ENCODE results near the gene PPP1R9A. TPM values are rescaled to one million over a fixed set of nuclear protein-coding genes. Genes with fewer than 3 reads are reported as not detected.

The PPP1R9A gene
- total RNA-seq, 4 donors from 2014 or later: 0.51 to 2.7 (median 1.4) TPM

GRCh38 chr7:95199779-95200558 is 292.6 kb downstream of the PPP1R9A start:
- TF ChIP-seq POLR2A (IDR thresholded peaks at IDR 0.05): no peak
- no peak for TF ChIP-seq CTCF (IDR thresholded peaks at IDR 0.05)
- intact Hi-C loops (cut with DNase I; ENCODE audit: low total_unique reads): no loop called here
- no peak for DNase-seq (ENCODE audit: low spot score in 2 of 2)
- no peak overlapping the region for H3K4me3 ChIP-seq (ENCODE audit: low read depth, poor library complexity, severe bottlenecking)
- 60 to 64% methylated on average over 3 of the region's 3 CpGs for WGBS, 2 donors

- DNase-seq (ENCODE audit: low spot score in 2 of 2): no peak
- no peak overlapping the region for H3K4me3 ChIP-seq (ENCODE audit: low read depth, poor library complexity, severe bottlenecking)
- TF ChIP-seq POLR2A (IDR thresholded peaks at IDR 0.05): no peak
- TF ChIP-seq CTCF (IDR thresholded peaks at IDR 0.05): no peak
- intact Hi-C loops (cut with DNase I; ENCODE audit: low total_unique reads): no loop called here
- 84 to 87% methylated on average over 1 of the region's 1 CpG for WGBS, 2 donors
Observed at GRCh38 chr7:95200741-95201140, 293.3 kb downstream of the PPP1R9A start.

GRCh38 chr7:95201727-95202126 is 294.3 kb downstream of the PPP1R9A start:
- TF ChIP-seq POLR2A (IDR thresholded peaks at IDR 0.05) (no peak), CTCF (IDR thresholded peaks at IDR 0.05) (no peak)
- DNase-seq (ENCODE audit: low spot score in 2 of 2): no peak
- H3K4me3 ChIP-seq (ENCODE audit: low read depth, poor library complexity, severe bottlenecking): no peak overlapping the region
- intact Hi-C loops (cut with DNase I; ENCODE audit: low total_unique reads): no loop called here

GRCh38 chr7:95204618-95205017 is 297.2 kb downstream of the PPP1R9A start:
- intact Hi-C loops (cut with DNase I; ENCODE audit: low total_unique reads): no loop called here
- TF ChIP-seq POLR2A (IDR thresholded peaks at IDR 0.05): no peak
- TF ChIP-seq CTCF (IDR thresholded peaks at IDR 0.05): no peak
- H3K4me3 ChIP-seq (ENCODE audit: low read depth, poor library complexity, severe bottlenecking): no peak overlapping the region
- 94 to 95% methylated on average over 6 of the region's 6 CpGs for WGBS, 2 donors
- DNase-seq (ENCODE audit: low spot score in 2 of 2): no peak

GRCh38 chr7:95205665-95206225 is 298.4 kb downstream of the PPP1R9A start:
- 10 to 27% methylated on average over 1 of the region's 1 CpG for WGBS, 2 donors
- intact Hi-C loops (cut with DNase I; ENCODE audit: low total_unique reads): no loop called here
- H3K4me3 ChIP-seq (ENCODE audit: low read depth, poor library complexity, severe bottlenecking): no peak overlapping the region
- TF ChIP-seq CTCF (IDR thresholded peaks at IDR 0.05): no peak
- no peak for TF ChIP-seq POLR2A (IDR thresholded peaks at IDR 0.05)
- no peak for DNase-seq (ENCODE audit: low spot score in 2 of 2)
